K562 (cell line): ENCODE data around the gene DYNC1I1. TPM values are rescaled to one million over a fixed set of nuclear protein-coding genes. Genes with fewer than 3 reads are reported as not detected.

ENCODE experiments used
- ATAC-seq: fragments of 200-7000 bp; cut with Tn5 transposase; 3 replicates; pipeline ENCODE4 v1.9.1; 2020; ENCODE audit warnings: moderate library complexity
- BruUV-seq: library from RNA; stranded (reverse); fragments of 400-500 nt; replicated peaks from 2 replicates; lab custom pipeline; 2021; lab: Mats Ljungman, UMichigan
- CTCF ChIA-PET: fragments of 300-600 bp; formaldehyde crosslinking; extraction: SDS; loops from one replicate; lab custom pipeline; 2021; ENCODE audit warnings: low intra/inter-chr PET ratio; lab: Yijun Ruan, JAX
- POLR2A ChIA-PET: fragments of 300-600, 350-650 bp; sonication (Branson Sonifier 250); formaldehyde crosslinking; extraction: SDS; loops from one replicate; lab custom pipeline; 2021; ENCODE audit warnings: antibody characterized with exemption, inconsistent platforms; lab: Yijun Ruan, JAX
- DNase-seq, 4 experiments: peaks; one replicate each; pipeline versions ENCODE4 v3.0.0 to v3.0.0-alpha.2; 2011 to 2018; ENCODE audit warnings: low spot score in 3 of 4, mixed read lengths in 3 of 4; ENCODE audit errors: extremely low read depth in 1 of 4
- FAIRE-seq: peaks from 2 replicates; lab custom pipeline; 2011; peaks lifted over from hg19 to GRCh38; lab: Jason Lieb, UNC
- H2AFZ ChIP-seq: 2 replicates; pipeline ENCODE4 v1.6.0; 2011; ENCODE audit warnings: low read depth, low read length, control low read depth, inconsistent platforms
- H3K27ac ChIP-seq: fragments of 200-600 bp; 3 replicates; pipeline ENCODE4 v1.8.0; 2011; ENCODE audit warnings: low read depth, mild to moderate bottlenecking, control low read depth, inconsistent platforms, low read length, moderate library complexity, mixed read lengths; ENCODE audit errors: extremely low read depth
- H3K27me3 ChIP-seq, 2 experiments: fragments of 300-600 bp in 1 of 2; 2 replicates in 1 of 2; 3 replicates in 1 of 2; pipeline versions ENCODE4 v1.6.0 to v1.8.0; 2011; ENCODE audit warnings: inconsistent platforms in 2 of 2, low read length in 2 of 2, mild to moderate bottlenecking in 1 of 2, mixed read lengths in 1 of 2, moderate library complexity in 1 of 2; ENCODE audit not compliant: control insufficient read depth in 2 of 2, insufficient read depth in 2 of 2
- H3K36me3 ChIP-seq: fragments of 300-600 bp; 3 replicates; pipeline ENCODE4 v1.8.0; 2011; ENCODE audit warnings: mild to moderate bottlenecking, low read length, inconsistent platforms; ENCODE audit not compliant: control insufficient read depth, insufficient read depth
- H3K4me1 ChIP-seq, 2 experiments: fragments of 200-600 bp in 1 of 2; replicated peaks in 1 of 2; 2 replicates in 1 of 2; 3 replicates in 1 of 2; pipeline versions ENCODE4 v1.5.1 to v1.8.0; 2011; ENCODE audit warnings: inconsistent platforms in 2 of 2, low read length in 2 of 2, mild to moderate bottlenecking in 1 of 2, mixed read lengths in 1 of 2, moderate library complexity in 1 of 2; ENCODE audit not compliant: control insufficient read depth in 2 of 2, insufficient read depth in 2 of 2
- H3K4me2 ChIP-seq: 2 replicates; pipeline ENCODE4 v1.6.1; 2011; ENCODE audit warnings: low read length, control low read depth, inconsistent platforms, mixed read lengths; ENCODE audit not compliant: insufficient read depth
- H3K4me3 ChIP-seq: fragments of 200-600 bp; sonication (generic), shearing (Covaris generic); 2 replicates; pipeline ENCODE4 v1.5.1; 2016; ENCODE audit warnings: control low read depth, inconsistent platforms
- H3K79me2 ChIP-seq: fragments of 200-600 bp; 3 replicates; pipeline ENCODE4 v1.8.0; 2011; ENCODE audit warnings: low read length, inconsistent platforms; ENCODE audit not compliant: control insufficient read depth, insufficient read depth
- H3K9ac ChIP-seq, 2 experiments: 2 replicates each; pipeline versions ENCODE4 v1.6.0 to v1.6.1; 2011; ENCODE audit warnings: low read depth in 2 of 2, low read length in 2 of 2, control low read depth in 1 of 2, inconsistent platforms in 1 of 2, mild to moderate bottlenecking in 1 of 2, mixed read lengths in 1 of 2; ENCODE audit not compliant: insufficient read depth in 1 of 2
- H3K9me1 ChIP-seq: one replicate; pipeline ENCODE4 v1.6.0; 2011; ENCODE audit warnings: inconsistent platforms, mild to moderate bottlenecking, low read length, moderate library complexity; ENCODE audit not compliant: control insufficient read depth, insufficient read depth
- H3K9me3 ChIP-seq: replicated peaks from 2 replicates; pipeline ENCODE4 v1.5.1; 2011; ENCODE audit warnings: low read depth, low read length, inconsistent platforms; ENCODE audit not compliant: control insufficient read depth, insufficient read depth
- H4K20me1 ChIP-seq: replicated peaks from 2 replicates; pipeline ENCODE4 v1.6.1; 2011; ENCODE audit warnings: low read length, inconsistent platforms, mixed read lengths; ENCODE audit not compliant: control insufficient read depth, insufficient read depth
- FOXJ2 ChIP-seq: fragments of 200-800 bp; sonication (Bioruptor generic); IDR thresholded peaks from 2 replicates; pipeline ENCODE4 v1.6.1; 2016; ENCODE audit warnings: missing genetic modification characterization, missing compliant biosample characterization
- whole genome bisulfite sequencing: fragments of 100-300 bp; shearing (Covaris generic); methylation state at CpG from one replicate; pipeline ENCODE4 v1.1.6; 2016; ENCODE audit warnings: low coverage, mixed read lengths; ENCODE audit not compliant: insufficient coverage; ENCODE audit errors: missing lambda C conversion rate; 5-methylcytosine and 5-hydroxymethylcytosine counted together
- in situ Hi-C: fragments of 300-500 bp; cut with MboI; formaldehyde crosslinking; loops from 4 replicates; pipeline ENCODE4 v1.15.0; 2018; ENCODE audit warnings: inconsistent platforms, mixed read lengths
- intact Hi-C: fragments of 100-400 bp; cut with micrococcal nuclease; formaldehyde crosslinking; loops from 2 replicates; pipeline ENCODE4 v1.14.2; 2022
- polyA plus RNA-seq, 8 experiments: library from polyadenylated mRNA; depleted of rRNA in 4 of 8; stranded (reverse) in 5 of 8; unstranded in 3 of 8; fragments of >200 nt; fragmentation: Nextera tagmentation in 2 of 8; fragmentation: Illumina TruSeq in 1 of 8; extraction: Ambion mirVana in 2 of 8; extraction: Trizol in 1 of 8; gene quantifications; 2 replicates each; pipeline versions ENCODE4 v1.2.1 to v1.2.3, GENCODE V29; 2011 to 2014; ENCODE audit warnings: inconsistent platforms in 1 of 8, missing spikeins in 1 of 8
- total RNA-seq, 7 experiments: library from RNA; depleted of rRNA in 6 of 7; stranded (reverse); fragments of >200 nt in 6 of 7; fragmentation: Illumina TruSeq in 2 of 7; extraction: Trizol in 2 of 7; gene quantifications; 2 replicates each; pipeline versions ENCODE4 v1.2.1 to v1.2.3, GENCODE V29; 2011 to 2021; ENCODE audit warnings: low replicate concordance in 1 of 7

The DYNC1I1 gene
- total and polyA plus RNA-seq, 9 of the 15 experiments (the other 6 are each of a cell fraction or from before 2014, with no cell fraction given): 0.22 to 1.5 (median 0.44) TPM

DNA sequence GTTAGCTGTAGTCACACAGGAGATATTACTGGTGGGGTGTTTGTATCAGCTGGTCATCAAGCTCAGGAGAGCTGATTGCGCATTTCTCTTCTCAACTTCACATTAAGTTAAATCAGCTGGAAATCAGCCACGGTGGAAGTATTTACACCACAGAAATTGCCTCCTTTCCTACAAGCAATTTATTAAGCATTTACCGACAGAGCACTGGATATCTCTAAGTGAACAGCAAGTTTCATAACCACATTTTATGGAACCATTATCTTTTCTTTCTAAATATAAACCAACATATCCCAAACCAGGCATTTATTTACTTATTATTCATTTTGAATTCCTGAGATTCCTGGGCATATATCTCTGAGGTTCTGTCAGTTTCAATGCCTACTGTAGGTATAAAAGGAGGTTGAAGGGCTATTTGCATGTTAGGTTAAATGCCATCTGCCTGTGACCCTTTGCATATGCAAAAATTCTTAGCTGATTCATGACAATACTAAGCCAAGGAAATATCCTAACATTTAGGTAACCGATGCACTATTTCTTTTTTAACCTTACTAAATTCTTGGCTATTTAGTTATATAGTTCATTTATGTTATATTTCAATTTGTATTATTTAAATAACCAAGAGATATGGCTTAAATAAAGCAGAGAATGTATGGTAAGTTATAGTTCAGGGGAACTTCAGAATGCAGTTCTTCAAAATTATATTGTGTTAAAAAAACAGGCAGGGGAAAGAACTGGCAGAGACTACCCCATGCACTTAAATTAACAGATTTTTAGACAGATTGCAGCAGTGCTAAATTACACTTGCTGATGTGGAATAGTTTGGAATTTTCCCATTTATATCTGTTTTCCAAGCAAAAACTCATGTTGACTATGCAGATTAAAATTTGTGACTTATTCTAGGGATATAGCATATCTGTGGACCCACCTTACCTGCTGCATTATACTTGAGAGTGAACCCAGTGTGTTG, 56.8 kb downstream of the DYNC1I1 start:
- no peak overlapping the region for H3K27ac ChIP-seq
- no peaks in the 10 kb centered on the region for H3K27me3 ChIP-seq
- FAIRE-seq (no peak), DNase-seq (no peak), ATAC-seq (no peak)
- no peaks in the 10 kb centered on the region for H3K36me3 ChIP-seq
- in situ Hi-C loops (no loop called here), intact Hi-C loops (no loop called here)
- ChIA-PET POLR2A (no interaction called here), CTCF (no interaction called here)
- H3K4me3 ChIP-seq: no peak overlapping the region
- no TSS peak for BruUV-seq
- H3K9me3 ChIP-seq: no peaks in the 10 kb centered on the region
- no peaks in the 10 kb centered on the region for H4K20me1 ChIP-seq
- H2AFZ ChIP-seq: no peak overlapping the region
- no peaks in the 10 kb centered on the region for H3K79me2 ChIP-seq
- no peak overlapping the region for H3K9ac ChIP-seq
- no peak overlapping the region for H3K4me2 ChIP-seq
- H3K4me1 ChIP-seq: no peaks in the 10 kb centered on the region
- no peak for TF ChIP-seq FOXJ2 (tag)
- H3K9me1 ChIP-seq: no peaks in the 10 kb centered on the region
- 0% methylated on average over 4 of the region's 4 CpGs for WGBS
